Renal pelvis (tissue), 12 donors: ENCODE measurements around the gene FASLG. TPM values are rescaled to one million over a fixed set of nuclear protein-coding genes. Genes with fewer than 3 reads are reported as not detected.
"Not testable (repeated sequence)": the region's sequence is repeated elsewhere in the genome, so short reads cannot be mapped to it uniquely, and the experiment has no call there.

Experiments used
- DNase-seq: peaks from one replicate; pipeline ENCODE4 v3.0.0-alpha.2; 2013
- long read RNA-seq, 16 experiments: transcript quantifications; one replicate each; lab custom pipeline, GENCODE V29; 2026
- polyA plus RNA-seq, 3 donors: library from polyadenylated mRNA; unstranded; fragments of 120-200 nt; gene quantifications; one replicate each; pipeline ENCODE4 v1.2.1, GENCODE V29; 2013; ENCODE audit not compliant: insufficient read length in 3 of 3

The FASLG gene, protein sequence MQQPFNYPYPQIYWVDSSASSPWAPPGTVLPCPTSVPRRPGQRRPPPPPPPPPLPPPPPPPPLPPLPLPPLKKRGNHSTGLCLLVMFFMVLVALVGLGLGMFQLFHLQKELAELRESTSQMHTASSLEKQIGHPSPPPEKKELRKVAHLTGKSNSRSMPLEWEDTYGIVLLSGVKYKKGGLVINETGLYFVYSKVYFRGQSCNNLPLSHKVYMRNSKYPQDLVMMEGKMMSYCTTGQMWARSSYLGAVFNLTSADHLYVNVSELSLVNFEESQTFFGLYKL
- polyA plus RNA-seq = under 1 TPM in 1 of 3 donors, not detected in 2; 0.07 TPM
- long read RNA-seq, donor 1 = 0 reads
- long read RNA-seq, donor 2 = 0 reads
- long read RNA-seq, donor 3 = 0 reads
- long read RNA-seq, donor 4 = 0 reads
- long read RNA-seq, donor 5 = 0 reads
- long read RNA-seq, donor 6 = 0 reads
- long read RNA-seq, donor 7 = 0 reads
- long read RNA-seq, donor 8 = 0 reads
- long read RNA-seq, donor 9 = 0 reads
- long read RNA-seq, donor 10 = 0 reads
- long read RNA-seq, donor 11 = 0 reads
- long read RNA-seq, donor 12 = 0 reads
- long read RNA-seq, donor 13 = 0 reads
- long read RNA-seq, donor 14 = 0 reads
- long read RNA-seq, donor 15 = 0 reads
- long read RNA-seq, donor 16 = 0 reads

DNA sequence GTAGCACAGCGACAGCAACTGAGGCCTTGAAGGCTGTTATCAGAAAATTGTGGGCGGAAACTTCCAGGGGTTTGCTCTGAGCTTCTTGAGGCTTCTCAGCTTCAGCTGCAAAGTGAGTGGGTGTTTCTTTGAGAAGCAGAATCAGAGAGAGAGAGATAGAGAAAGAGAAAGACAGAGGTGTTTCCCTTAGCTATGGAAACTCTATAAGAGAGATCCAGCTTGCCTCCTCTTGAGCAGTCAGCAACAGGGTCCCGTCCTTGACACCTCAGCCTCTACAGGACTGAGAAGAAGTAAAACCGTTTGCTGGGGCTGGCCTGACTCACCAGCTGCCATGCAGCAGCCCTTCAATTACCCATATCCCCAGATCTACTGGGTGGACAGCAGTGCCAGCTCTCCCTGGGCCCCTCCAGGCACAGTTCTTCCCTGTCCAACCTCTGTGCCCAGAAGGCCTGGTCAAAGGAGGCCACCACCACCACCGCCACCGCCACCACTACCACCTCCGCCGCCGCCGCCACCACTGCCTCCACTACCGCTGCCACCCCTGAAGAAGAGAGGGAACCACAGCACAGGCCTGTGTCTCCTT lies at the start of gene FASLG:
Gene FASLG, plus strand, starts transcription at position 233 of the 583 bp plus-strand sequence. Its CDS starts 99 bp downstream, at position 332.
- no peak for DNase-seq

DNA sequence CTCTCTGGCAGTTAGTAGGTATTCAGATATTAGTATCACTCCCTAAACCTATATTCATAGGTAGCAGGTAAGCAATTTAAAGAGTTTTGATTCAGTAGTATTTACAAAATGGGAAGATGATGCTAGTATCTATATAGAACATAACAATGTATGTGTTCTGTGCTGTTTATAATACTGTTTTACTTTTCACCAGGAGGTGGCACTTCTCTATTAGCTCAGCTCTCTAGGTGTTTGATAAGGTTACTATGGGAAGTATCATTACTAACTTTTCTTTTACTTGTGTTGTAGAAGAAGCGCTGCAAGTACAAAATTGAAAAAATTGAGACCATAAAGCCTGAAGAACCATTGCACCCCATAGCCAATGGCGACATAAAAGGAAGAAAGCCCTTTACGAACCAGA lies 49.4 kb upstream of the FASLG start:
- DNase-seq = no peak

DNA sequence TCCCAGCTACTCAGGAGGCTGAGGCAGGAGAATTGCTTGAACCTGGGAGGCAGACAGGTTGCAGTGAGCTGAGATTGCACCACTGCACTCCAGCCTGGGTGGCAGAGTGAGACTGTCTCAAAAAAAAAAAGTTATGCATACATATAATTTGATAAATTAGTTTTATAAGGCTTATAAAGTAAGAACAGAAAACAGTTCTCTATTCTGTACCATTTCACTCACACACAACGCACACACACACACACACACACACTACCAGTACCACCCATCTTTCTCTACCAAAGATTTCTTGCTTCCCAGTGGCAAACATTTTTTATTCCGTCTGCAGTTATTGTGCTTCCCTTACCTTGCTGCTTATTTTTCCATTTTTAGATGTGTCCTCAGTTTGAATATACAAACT lies 46.4 kb upstream of the FASLG start:
- no peak for DNase-seq

DNA sequence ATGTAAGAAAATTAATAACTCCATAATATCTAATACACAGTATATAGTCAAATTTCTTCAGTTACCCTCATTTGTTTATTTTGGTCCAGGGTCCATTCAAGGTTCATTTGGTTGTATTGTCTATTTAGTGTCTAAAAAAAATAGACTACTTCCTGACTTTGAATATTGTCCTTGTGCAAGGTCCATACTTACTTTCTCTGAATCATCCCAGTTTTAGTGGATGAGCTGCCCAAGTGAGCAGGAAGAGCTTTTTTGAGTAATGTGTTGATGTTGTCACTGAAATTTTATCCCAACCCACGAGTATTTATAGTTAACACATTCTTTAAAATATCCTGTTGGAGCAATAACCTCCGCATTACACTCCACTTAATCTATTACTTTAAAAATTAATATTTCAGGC lies 45.6 kb upstream of the FASLG start:
- no peak for DNase-seq

DNA sequence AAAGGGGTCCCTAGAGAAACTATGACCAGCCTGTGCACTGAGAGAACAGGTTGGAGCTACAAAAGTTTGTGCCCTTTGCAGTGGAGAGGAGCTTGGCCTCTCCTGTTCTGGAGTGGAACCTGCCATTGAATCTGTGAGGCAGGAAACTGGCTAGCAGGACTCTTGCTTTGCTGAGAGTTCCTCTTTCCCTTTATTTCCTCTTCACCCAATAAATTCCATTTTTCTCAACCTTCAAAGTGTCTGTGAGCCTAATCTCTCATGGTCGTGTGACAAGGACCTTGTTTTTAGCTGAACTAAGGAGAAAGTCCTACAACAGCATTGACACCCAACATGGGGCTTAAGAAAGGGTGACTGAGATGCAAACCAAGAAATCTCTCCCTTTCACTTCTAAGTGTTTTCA lies 42.7 kb upstream of the FASLG start:
- DNase-seq = no peak

DNA sequence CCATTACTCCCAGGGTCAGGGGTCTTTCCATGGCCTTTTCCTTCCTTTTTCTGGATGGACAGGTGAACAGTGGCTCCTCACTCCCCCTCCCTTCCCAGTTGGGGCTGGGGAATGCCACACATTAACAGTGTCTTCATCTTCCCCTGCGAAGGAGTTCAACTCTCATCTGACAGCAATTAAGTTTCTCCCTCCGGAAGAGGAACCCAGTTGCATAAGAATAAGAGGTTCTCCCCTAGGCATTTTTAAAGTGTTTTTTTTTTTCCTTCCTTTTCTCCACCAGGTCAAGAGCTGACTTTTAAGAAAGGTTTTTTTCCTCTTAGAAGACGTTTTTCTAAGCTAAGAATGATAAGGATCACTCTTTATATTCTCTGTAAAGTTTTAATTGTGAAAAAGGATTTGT lies 42.3 kb upstream of the FASLG start:
- DNase-seq = no peak

DNA sequence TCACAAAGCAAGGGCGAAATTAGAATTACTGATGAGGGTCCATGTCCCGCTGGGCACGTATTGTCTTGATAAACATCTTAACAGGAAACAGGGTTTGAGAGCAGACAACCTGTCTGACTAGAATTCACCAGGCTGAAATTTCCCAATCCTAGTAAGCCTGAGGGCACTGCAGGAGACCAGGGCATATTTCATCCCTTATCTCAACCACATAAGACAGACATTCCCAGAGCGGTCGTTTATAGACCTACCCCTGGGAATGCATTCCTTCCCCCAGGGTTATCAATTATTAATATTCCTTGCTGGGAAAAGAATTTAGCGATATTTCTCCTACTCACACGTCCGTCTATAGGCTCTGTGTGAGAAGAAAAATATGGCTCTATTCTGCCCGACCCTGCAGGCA lies 38.3 kb upstream of the FASLG start:
- DNase-seq = not testable (repeated sequence)

DNA sequence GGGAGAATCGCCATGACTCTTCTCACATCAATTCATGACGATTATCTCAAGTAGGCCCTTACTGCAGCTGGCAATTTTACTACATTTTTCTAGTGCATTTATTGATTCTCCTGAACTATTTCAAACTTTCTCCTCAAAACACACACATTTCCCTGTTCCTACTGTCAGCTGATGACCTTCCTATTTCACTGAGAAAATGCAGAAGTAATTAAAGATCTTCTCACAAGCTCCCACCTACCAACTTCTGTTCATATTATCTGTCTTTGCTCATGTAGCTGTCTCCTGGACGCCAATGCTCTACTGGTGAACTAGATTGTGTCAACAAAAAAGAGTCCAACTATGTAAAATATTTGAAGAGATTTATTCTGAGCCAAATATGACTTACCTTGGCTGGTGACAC lies 36.4 kb upstream of the FASLG start:
- DNase-seq = no peak

DNA sequence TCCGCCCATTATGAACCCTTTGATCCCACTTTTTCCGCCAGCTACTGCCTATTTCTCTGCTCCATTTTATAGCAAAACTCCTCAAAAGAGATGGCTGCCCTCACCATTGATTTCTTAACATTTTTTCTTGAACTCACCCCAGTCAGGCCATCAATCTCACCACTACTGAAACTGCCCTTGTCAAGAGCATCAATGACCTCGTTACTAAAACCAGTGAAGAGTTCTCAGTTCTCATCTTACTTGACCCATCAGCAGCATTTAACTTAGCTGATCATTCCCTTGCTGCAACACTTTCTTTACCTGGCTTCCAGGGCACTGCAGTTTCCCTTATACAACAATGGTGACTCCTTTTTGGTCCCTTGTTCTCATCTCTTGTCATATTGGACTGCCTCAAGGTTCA lies 35.2 kb upstream of the FASLG start:
- no peak for DNase-seq

DNA sequence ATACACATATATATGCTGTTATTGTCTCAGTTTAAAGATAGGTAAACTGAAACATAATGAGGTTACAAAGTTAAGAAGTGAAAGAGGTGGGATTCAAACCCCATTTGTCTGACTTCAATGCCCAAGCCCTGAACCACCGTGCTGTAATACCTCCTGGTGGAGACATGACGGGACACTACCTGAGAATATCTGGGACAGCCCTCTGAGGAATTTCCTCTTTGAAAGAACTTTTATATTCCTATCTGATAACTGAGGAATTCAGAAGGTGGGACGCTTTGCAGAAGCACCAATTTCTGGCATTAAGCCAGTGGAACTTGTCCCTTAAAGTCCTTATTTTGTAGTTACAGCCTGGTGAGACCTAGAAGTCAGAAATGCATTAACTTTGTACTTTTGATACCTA lies 32.1 kb upstream of the FASLG start:
- no peak for DNase-seq

DNA sequence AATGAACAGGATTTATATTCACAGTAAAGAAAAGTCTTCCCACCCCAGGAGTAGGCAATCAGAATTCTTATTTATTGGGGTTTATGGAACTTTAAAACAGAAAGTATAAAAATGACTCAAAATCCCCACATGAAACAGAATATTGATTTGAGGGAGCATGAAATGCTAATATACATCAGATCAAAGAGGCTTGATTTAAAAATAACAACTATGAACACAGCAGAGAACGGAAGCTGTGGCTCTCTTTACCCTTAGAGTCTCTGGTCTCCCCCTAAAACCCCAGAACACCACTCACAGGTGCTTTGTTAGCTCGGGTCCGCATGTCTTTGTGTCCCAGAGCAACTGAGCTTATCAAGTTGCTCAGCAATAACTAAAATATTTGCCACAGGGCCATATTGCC lies 31.2 kb upstream of the FASLG start:
- no peak for DNase-seq

DNA sequence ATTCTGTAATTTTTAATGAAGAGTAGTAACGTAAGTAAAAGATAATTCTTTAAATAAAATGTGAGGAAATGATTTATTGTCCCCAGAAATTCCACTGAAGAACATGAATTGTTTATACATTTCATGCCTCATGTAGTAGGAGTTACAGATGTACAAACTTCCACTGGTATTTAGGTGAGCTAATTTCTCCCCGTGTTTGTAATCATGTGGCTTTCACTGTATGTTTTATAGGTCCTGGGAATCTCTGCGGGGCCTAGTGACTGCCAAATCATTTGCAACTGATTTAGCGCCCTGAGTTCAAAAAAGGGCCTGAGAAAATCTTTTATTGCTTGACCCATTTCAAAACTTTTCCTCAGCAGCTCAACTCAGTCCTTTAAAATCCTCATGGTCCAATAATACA lies 30.5 kb upstream of the FASLG start:
- DNase-seq = no peak

DNA sequence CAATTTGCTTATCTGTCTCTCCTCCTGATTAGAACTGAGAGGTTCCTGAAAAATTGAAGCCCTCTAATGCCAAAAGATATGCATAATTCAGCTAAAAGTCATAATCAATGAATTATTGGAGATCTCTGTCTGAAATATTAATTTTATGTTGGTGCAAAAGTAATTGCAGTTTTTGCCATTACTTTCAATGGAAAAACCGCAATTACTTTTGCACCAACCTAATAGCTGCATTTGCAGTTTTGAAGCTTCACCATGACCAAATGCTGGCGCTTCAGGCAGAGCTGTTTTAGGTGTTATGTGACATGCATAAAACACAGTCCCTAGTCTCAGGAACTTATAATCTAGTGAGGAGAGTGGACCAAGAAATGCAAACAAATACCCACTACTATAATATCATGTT lies 29.7 kb upstream of the FASLG start:
- DNase-seq = no peak

DNA sequence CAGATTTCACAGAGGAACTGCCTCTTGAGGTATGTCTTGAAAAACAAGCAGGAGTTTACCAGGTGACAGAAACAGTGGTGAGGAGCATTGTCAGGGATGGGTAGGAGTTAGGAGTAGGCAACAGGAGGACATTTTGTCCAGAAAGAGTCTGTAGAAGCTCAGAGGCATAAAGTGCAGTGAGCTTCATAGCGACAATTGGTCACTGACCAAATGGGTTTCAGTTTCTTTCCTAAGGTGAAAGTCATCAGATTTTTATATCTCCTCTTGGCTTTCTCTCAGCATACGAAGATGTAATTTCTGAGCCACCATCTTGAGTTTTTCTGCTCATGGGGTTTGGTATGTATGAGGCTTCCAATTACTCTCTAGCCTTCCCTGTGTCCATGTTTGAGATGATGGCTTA lies 29.3 kb upstream of the FASLG start:
- no peak for DNase-seq

DNA sequence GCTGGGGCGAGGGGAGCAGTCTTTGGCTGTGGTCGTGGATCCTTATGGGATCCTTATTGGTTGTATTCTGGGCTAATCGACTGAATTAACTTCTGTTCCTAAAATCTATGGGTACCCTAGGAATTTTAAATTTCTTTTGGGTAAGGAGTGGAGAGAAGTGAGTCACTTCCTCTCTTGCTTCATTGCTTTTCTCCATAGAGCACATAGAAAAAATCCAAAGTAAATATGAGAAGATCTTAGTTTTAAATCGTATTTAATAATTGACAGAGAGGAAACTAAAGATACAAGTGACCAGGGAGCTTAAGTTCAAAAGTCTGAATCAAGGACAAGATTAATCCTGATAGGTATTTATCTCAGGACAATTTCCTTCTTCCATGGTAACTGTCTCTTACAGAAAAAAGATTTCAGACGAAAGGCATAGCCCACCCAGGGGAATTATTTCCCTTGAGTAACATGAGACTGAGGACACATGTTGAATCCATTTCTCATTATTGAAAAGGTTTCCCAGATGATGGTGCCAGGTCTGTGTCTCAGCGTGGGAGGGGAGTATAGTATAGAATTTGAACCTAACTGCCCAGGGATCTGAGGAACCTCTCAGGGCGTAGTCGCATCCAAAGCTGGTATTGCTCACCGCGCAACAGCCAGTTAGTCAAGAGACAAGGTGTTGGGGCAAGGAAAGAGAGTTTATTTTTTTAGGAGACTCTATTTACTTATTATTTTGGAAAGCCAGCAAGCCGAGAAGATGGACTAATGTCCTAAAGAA lies 28.7 kb upstream of the FASLG start:
- no peak for DNase-seq

DNA sequence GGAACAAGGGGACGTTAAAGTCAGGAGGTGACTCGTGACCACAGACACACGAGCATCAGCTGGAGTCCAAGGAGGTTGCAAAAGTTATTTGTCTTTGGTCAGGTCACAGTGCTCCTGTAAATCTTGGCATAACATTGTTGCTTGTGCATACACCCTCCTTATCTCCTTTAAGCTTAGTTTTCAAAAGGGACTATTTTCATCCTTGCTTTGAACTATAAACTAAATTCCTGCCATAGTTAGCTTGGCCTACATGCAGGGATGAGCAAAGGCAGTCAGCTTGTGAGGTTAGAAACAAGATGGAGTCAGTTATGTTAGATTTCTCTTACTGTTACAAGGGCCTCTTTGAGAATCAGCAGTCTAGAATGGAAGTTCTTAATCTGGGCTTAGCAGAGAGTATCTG lies 28.0 kb upstream of the FASLG start:
- DNase-seq = no peak

DNA sequence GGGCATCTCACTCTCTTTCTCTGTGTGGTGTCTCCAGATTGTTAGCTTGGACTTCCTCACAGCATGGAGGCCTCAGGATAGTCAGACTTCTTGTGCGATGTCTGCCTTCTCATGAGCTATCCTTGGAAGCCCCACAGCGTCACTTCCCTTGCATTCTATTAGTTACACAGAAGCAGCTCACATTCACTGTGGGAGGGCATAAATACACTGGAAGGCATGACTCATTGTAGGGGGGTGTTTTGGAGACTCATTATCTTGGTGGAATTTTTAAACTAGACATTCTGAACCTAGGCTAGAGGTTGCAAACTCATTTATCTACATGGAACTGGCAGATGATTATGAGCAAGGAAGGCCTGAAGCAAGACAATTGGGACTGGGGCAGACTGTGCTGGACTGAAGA lies 21.4 kb upstream of the FASLG start:
- no peak for DNase-seq

DNA sequence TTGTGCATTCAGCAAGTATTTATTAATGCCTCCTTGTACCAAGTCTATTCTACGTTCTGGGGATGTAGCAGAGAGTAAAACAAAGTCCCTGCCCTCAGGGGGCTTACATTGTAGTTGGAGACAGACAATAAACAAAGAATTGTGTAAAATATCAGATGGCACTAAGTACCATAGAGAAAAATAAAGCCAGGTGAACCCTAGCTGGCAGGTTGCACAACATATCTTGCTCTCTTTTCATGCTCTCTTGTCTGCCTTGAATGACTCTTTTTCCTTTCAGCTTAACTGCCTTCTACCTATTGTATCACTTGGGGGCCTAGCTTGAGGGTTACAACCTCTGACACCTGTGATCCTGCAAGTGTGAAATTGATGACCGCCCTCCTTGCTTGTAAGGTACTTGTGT lies 20.7 kb upstream of the FASLG start:
- no peak for DNase-seq

DNA sequence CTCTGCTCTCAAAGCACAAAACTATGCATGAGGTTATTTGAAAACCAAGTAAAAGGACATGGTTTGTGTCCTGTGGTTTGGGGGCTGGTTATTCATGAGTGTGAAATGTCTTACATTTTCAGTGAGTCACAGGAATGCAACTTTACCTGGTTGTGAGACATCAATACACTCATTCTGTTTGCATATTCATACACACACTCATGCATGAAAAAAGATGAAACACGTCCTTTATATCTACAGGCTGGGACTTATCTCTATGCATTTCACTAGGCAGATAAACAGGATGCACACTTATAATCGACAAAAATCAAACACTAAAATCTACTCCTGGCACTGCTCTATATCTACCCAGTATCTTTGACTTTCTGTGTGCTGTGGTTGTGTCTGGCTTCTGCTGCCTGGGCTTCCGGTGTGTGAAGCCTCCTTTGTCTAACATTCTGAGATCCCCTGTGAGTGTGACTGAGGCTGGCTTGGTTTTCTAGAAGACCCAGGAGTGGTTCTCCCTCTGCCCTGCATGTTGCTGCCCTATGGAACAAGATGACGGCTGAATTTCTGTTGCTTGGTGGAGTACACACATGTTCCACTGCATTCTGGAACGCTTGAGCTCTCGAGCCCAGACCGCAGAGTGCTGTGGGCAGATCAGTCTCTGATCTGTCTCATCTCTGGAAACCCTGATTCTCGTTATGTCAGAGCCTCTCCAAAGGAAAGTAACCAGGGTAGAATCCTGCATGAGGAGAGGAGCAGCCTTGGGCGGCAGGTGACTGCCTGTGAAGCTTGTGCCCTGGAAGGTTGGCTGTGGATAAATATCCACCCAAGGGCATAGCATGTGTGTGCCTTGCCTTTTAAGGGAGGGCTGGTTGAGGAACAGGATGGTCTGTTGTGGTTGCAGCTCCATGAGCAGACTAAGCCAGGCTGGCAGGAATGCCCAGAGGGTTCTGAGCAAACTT lies 19.7 kb upstream of the FASLG start:
- DNase-seq = no peak

DNA sequence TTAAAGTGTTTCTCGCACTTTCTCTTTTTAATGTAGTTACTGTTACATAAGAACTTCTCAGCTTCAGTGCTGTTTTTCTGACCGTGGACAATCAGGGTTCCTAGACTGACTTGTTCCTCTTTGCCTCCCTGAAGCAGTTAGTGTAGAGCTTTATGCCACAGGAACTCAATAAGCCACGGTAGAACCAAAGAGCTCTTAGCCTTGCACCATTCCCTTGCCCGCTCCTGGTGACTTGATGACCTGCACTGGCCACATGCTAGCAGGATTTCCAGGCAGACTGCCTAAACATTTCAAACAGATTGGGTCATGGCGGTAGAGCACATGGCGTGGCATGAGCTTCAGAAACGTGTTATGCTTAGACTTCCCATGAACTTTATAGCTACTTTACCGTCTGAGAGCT lies 18.8 kb upstream of the FASLG start:
- no peak for DNase-seq

DNA sequence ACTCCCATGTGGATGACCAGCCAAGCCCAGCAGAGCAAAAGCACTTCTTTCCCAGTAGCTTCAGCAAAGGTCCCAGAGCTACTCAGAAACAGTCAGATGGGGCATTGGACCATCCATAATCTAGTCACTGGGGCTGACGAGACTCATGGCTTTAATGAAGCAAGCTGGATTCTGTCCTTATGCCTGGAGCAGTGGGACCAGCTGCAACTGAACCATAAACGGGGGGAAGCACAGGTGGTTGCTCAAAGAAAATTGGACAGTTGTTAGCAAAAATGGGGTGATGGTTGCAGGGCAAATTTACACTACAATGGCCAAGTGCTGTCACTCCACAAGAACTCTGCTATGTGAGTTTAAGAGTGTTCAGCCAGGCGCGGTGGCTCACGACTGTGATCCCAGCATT lies 17.4 kb upstream of the FASLG start:
- DNase-seq = no peak
